Endothelial cell of umbilical vein (primary cell): Measurements from ENCODE around the gene GALNT2. TPM values are rescaled to one million over a fixed set of nuclear protein-coding genes. Genes with fewer than 3 reads are reported as not detected.

Source experiments
- BruUV-seq: library from RNA; stranded (reverse); fragments of 400-500 nt; replicated peaks from 2 replicates; lab custom pipeline; 2021; lab: Mats Ljungman, UMichigan
- CTCF ChIA-PET: fragments of 300-600, 350-600 bp; sonication (Branson Sonifier 250); formaldehyde crosslinking; loops from one replicate; lab custom pipeline; 2021; ENCODE audit warnings: antibody characterized with exemption, inconsistent platforms; lab: Charles Lee
- POLR2A ChIA-PET: fragments of 300-600, 350-600 bp; sonication (Branson Sonifier 250); formaldehyde crosslinking; loops from one replicate; lab custom pipeline; 2021; ENCODE audit warnings: antibody characterized with exemption, inconsistent platforms; lab: Charles Lee
- DNase-seq: peaks from one replicate; pipeline ENCODE4 v3.0.0-alpha.2; 2011; ENCODE audit warnings: low read depth, low spot score
- FAIRE-seq: peaks from 2 replicates; lab custom pipeline; 2011; peaks lifted over from hg19 to GRCh38; lab: Jason Lieb, UNC
- H2AFZ ChIP-seq: 2 replicates; pipeline ENCODE4 v1.6.0; 2012; ENCODE audit warnings: low read depth, low read length, control low read depth, inconsistent platforms
- H3K27ac ChIP-seq: 2 replicates; pipeline ENCODE4 v1.5.1; 2011; ENCODE audit warnings: low read depth, mild to moderate bottlenecking, control low read depth, low read length, moderate library complexity; ENCODE audit not compliant: insufficient read depth
- H3K27me3 ChIP-seq, 2 experiments: 2 replicates each; pipeline versions ENCODE4 v1.6.0 to v1.6.1; 2011; ENCODE audit warnings: low read length in 2 of 2, mixed read lengths in 1 of 2; ENCODE audit not compliant: control insufficient read depth in 2 of 2, insufficient read depth in 2 of 2
- H3K36me3 ChIP-seq, 2 experiments: 2 replicates in 1 of 2; 3 replicates in 1 of 2; pipeline ENCODE4 v1.5.1; 2011; ENCODE audit warnings: low read length in 2 of 2, mild to moderate bottlenecking in 1 of 2, moderate library complexity in 1 of 2; ENCODE audit not compliant: control insufficient read depth in 2 of 2, insufficient read depth in 2 of 2; ENCODE audit errors: extremely low read depth in 1 of 2
- H3K4me1 ChIP-seq: 3 replicates; pipeline ENCODE4 v1.5.1; 2011; ENCODE audit warnings: mild to moderate bottlenecking, low read length; ENCODE audit not compliant: control insufficient read depth, insufficient read depth; ENCODE audit errors: extremely low read depth
- H3K4me2 ChIP-seq: 2 replicates; pipeline ENCODE4 v1.6.1; 2011; ENCODE audit warnings: low read length, control low read depth, mixed read lengths; ENCODE audit not compliant: insufficient read depth
- H3K4me3 ChIP-seq, 3 experiments: fragments of 200-600 bp in 1 of 3; sonication (generic), shearing (Covaris generic) in 1 of 3; replicated peaks in 1 of 3; 2 replicates each; pipeline ENCODE4 v1.5.1; 2011 to 2016; ENCODE audit warnings: control low read depth in 3 of 3, low read length in 3 of 3, mild to moderate bottlenecking in 2 of 3, inconsistent platforms in 1 of 3, low read depth in 1 of 3, moderate library complexity in 1 of 3; ENCODE audit not compliant: insufficient read depth in 1 of 3
- H3K79me2 ChIP-seq: 2 replicates; pipeline ENCODE4 v1.6.0; 2012; ENCODE audit warnings: low read length, inconsistent platforms; ENCODE audit not compliant: control insufficient read depth, insufficient read depth
- H3K9ac ChIP-seq: replicated peaks from 2 replicates; pipeline ENCODE3; 2011; ENCODE audit warnings: low read length, control low read depth; ENCODE audit not compliant: insufficient read depth; ENCODE audit errors: extremely low read depth
- H3K9me1 ChIP-seq: replicated peaks from 3 replicates; pipeline ENCODE4 v1.6.0; 2011; ENCODE audit warnings: mild to moderate bottlenecking, low read length; ENCODE audit not compliant: control insufficient read depth, insufficient read depth; ENCODE audit errors: extremely low read depth
- H3K9me3 ChIP-seq: replicated peaks from 2 replicates; pipeline ENCODE4 v1.5.1; 2012; ENCODE audit warnings: low read length, inconsistent platforms; ENCODE audit not compliant: control insufficient read depth, insufficient read depth
- H4K20me1 ChIP-seq: replicated peaks from 2 replicates; pipeline ENCODE3; 2011; ENCODE audit warnings: mild to moderate bottlenecking, low read length; ENCODE audit not compliant: control insufficient read depth, insufficient read depth; ENCODE audit errors: extremely low read depth
- EZH2 ChIP-seq: IDR thresholded peaks from 2 replicates; pipeline ENCODE4 v1.6.1; 2012; ENCODE audit warnings: borderline replicate concordance, low read depth, mild to moderate bottlenecking, moderate library complexity, low read length, inconsistent platforms; ENCODE audit not compliant: severe bottlenecking
- FOS ChIP-seq: IDR thresholded peaks from 2 replicates; pipeline ENCODE4 v1.6.1; 2011; ENCODE audit warnings: mild to moderate bottlenecking, low read length, moderate library complexity, borderline replicate concordance; ENCODE audit not compliant: insufficient read depth
- GATA2 ChIP-seq: IDR thresholded peaks from 2 replicates; pipeline ENCODE4 v1.7.0; 2011; ENCODE audit warnings: low read depth, mild to moderate bottlenecking, moderate library complexity, mixed read lengths, low read length; ENCODE audit not compliant: insufficient read length, insufficient read depth
- JUN ChIP-seq: IDR thresholded peaks from 2 replicates; pipeline ENCODE4 v1.6.1; 2011; ENCODE audit warnings: borderline replicate concordance, low read depth; ENCODE audit not compliant: insufficient read length, insufficient read depth
- MYC ChIP-seq: IDR thresholded peaks from one replicate; pipeline ENCODE4 v1.6.1; 2011; ENCODE audit warnings: mild to moderate bottlenecking, low read depth, low read length
- POLR2A ChIP-seq: IDR thresholded peaks from 2 replicates; pipeline ENCODE4 v1.6.1; 2012; ENCODE audit warnings: low read depth, mild to moderate bottlenecking, control low read depth, low read length
- POLR2AphosphoS5 ChIP-seq: IDR thresholded peaks from 2 replicates; pipeline ENCODE4 v1.6.1; 2012; ENCODE audit warnings: low read depth, mild to moderate bottlenecking, control low read depth, low read length, moderate library complexity; ENCODE audit not compliant: insufficient read depth
- dilution Hi-C: fragments of 300-500 bp; cut with MboI; formaldehyde crosslinking; loops from one replicate; pipeline ENCODE4 v1.15.0; 2019; ENCODE audit warnings: low sequenced_read_pairs; ENCODE audit not compliant: extremely low pct_ligation_motif_present
- intact Hi-C: fragments of 100-400 bp; cut with micrococcal nuclease; formaldehyde crosslinking; loops from one replicate; pipeline ENCODE4 v1.10.0; 2022
- polyA plus RNA-seq, 4 experiments: library from polyadenylated mRNA; depleted of rRNA in 3 of 4; stranded (reverse) in 3 of 4; unstranded in 1 of 4; fragments of >200 nt; gene quantifications; 2 replicates each; pipeline versions ENCODE4 v1.2.1 to v1.2.3, GENCODE V29; 2011 to 2012; ENCODE audit warnings: missing spikeins in 1 of 4
- total RNA-seq: library from RNA; stranded (reverse); gene quantifications from 2 replicates; pipeline ENCODE4 v1.2.3, GENCODE V29; 2021
- TF ChIP-seq, protein P1 (sequence below): IDR thresholded peaks from 2 replicates; pipeline ENCODE4 v1.6.1; 2011; ENCODE audit not compliant: insufficient read depth, insufficient read length
- TF ChIP-seq, protein P2 (sequence below), 2 donors: IDR thresholded peaks; 1 replicate in 1 of 2; 2 replicates in 1 of 2; pipeline ENCODE4 v1.5.1; 2011; ENCODE audit warnings: low read length in 2 of 2, mild to moderate bottlenecking in 2 of 2, moderate library complexity in 2 of 2, control low read depth in 1 of 2, inconsistent platforms in 1 of 2, low read depth in 1 of 2; ENCODE audit not compliant: insufficient read depth in 1 of 2; ENCODE audit errors: extremely low read depth in 1 of 2

The GALNT2 gene
- total and polyA plus RNA-seq, 2 donors (not counting 3 experiments of a cell fraction or from before 2014, with no cell fraction given), result 56.3 to 77.5 TPM

DNA sequence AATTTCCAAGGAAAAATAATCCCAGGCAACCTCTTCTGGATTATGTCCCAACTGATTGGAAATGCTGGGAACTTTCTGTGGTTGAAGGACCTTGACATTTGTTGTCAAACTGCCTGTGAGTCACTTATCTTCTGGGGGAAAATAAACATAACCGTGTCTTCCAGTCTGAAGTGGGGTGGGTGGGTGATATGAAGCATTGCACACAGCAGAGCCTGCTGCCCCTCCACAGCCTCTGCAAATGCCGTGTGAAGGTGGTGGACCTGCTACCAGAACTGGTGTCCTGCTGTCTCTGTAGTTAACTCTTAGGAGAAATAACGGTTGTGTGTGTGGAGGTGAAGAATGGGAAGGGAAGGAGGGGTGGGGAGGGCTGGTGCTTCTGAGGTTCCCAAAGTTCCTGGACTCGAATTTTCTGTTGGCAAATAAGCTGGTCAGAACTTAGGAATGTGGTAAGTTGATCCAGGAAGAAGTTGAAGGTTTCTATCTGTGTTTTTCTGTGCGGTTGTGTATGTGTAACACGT lies 23.2 kb downstream of the GALNT2 start:
- intact Hi-C loops (no loop called here), dilution Hi-C loops (no loop called here)
- no TSS peak for BruUV-seq
- H3K4me3 ChIP-seq, result no peak overlapping the region
- no peaks in the 10 kb centered on the region for H3K9me3 ChIP-seq
- no peak overlapping the region for H3K4me2 ChIP-seq
- FAIRE-seq (peak; percentile 70), DNase-seq (peak; percentile 18)
- peak; percentile 71 for TF ChIP-seq GATA2
- TF ChIP-seq FOS, result peak; percentile 28
- TF ChIP-seq, protein P1, sequence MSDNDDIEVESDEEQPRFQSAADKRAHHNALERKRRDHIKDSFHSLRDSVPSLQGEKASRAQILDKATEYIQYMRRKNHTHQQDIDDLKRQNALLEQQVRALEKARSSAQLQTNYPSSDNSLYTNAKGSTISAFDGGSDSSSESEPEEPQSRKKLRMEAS, result no peak
- H3K27ac ChIP-seq, result no peak overlapping the region
- no peak overlapping the region for H2AFZ ChIP-seq
- peaks cover 32% of the 10 kb centered on the region for H3K79me2 ChIP-seq
- ChIA-PET POLR2A (no interaction called here), CTCF (interaction anchor here (0.9 to 1.5 kb wide), 3 partner anchors 11 to 119 kb away, joined by 3 to 6 read pairs (median 5); no protein-coding TSS in a partner anchor)
- H4K20me1 ChIP-seq, result no peaks in the 10 kb centered on the region
- peaks cover 18% of the 10 kb centered on the region for H3K4me1 ChIP-seq
- H3K27me3 ChIP-seq, result no peaks in the 10 kb centered on the region
- no peaks in the 10 kb centered on the region for H3K9me1 ChIP-seq
- no peak overlapping the region for H3K9ac ChIP-seq
- H3K36me3 ChIP-seq, result no peaks in the 10 kb centered on the region

DNA sequence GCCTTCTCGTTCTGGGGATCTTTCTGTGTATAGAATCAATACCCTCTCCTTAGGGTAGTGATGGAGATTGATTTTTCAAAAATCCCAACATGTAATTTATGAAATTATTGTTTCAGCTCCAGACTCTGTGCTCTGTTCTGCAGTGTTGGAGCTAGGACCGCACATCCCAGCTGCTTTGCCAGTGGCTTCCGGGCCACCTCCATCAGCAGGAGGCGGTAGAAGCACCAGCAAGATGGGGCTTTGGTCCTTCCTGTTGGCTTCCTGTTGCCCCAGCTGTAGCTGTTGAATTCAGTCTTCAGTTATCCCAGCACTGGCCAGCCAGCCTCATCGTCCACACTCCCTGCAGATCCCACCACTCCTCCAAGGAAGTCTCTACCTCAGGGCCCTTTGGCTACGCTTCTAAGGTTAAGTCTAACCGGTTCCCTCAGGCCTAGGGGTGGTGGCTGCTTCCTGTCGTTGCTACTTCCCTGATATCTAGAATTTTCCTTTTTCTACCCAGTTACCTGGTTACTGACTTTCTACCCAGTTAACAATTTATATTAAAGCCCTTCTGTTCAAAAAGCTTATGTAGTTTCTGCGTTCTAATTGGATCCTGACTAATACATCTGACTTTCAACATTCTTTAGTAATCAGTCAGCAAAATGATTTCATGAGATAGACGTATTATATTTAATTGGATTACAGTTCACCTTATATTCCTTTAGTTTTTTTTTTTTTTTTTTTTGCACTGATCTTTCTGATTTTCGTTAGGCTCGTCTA lies 24.6 kb downstream of the GALNT2 start:
- DNase-seq (no peak), FAIRE-seq (no peak)
- dilution Hi-C loops, result no loop called here
- ChIA-PET CTCF (interaction anchor here (1.2 to 1.7 kb wide), 4 partner anchors 10 to 118 kb away, joined by 3 to 5 read pairs (median 4); no protein-coding TSS in a partner anchor), POLR2A (no interaction called here)
- no peak overlapping the region for H3K4me2 ChIP-seq
- peaks cover 14% of the 10 kb centered on the region for H3K4me1 ChIP-seq
- BruUV-seq, result no TSS peak
- H3K36me3 ChIP-seq, result no peaks in the 10 kb centered on the region
- H3K9ac ChIP-seq, result no peak overlapping the region
- peaks cover 18% of the 10 kb centered on the region for H3K79me2 ChIP-seq
- no peaks in the 10 kb centered on the region for H3K9me3 ChIP-seq
- H2AFZ ChIP-seq, result no peak overlapping the region
- no peak overlapping the region for H3K27ac ChIP-seq
- intact Hi-C loops, result no loop called here
- H3K27me3 ChIP-seq, result no peaks in the 10 kb centered on the region
- H4K20me1 ChIP-seq, result no peaks in the 10 kb centered on the region
- H3K9me1 ChIP-seq, result no peaks in the 10 kb centered on the region
- TF ChIP-seq JUN (no peak), POLR2A (no peak), POLR2AphosphoS5 (no peak), EZH2 (no peak), MYC (no peak), GATA2 (no peak), FOS (no peak)
- TF ChIP-seq, protein P1, result no peak
- TF ChIP-seq, protein P2, sequence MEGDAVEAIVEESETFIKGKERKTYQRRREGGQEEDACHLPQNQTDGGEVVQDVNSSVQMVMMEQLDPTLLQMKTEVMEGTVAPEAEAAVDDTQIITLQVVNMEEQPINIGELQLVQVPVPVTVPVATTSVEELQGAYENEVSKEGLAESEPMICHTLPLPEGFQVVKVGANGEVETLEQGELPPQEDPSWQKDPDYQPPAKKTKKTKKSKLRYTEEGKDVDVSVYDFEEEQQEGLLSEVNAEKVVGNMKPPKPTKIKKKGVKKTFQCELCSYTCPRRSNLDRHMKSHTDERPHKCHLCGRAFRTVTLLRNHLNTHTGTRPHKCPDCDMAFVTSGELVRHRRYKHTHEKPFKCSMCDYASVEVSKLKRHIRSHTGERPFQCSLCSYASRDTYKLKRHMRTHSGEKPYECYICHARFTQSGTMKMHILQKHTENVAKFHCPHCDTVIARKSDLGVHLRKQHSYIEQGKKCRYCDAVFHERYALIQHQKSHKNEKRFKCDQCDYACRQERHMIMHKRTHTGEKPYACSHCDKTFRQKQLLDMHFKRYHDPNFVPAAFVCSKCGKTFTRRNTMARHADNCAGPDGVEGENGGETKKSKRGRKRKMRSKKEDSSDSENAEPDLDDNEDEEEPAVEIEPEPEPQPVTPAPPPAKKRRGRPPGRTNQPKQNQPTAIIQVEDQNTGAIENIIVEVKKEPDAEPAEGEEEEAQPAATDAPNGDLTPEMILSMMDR (IDR thresholded peaks at IDR 0.05; ENCODE audit: extremely low read depth in 1 of 2, insufficient read depth in 1 of 2, low read depth in 1 of 2, low read length in 2 of 2), result no peak
- no peak overlapping the region for H3K4me3 ChIP-seq
